Dermis blood vessel endothelial cell (primary cell): ENCODE results near the gene FZD8. TPM values are rescaled to one million over a fixed set of nuclear protein-coding genes. Genes with fewer than 3 reads are reported as not detected.

ENCODE experiments used
- DNase-seq: peaks from one replicate; pipeline ENCODE4 v3.0.0; 2010
- total RNA-seq: library from RNA; depleted of rRNA; stranded (reverse); fragments of >200 nt; gene quantifications from 2 replicates; pipeline ENCODE4 v1.2.3, GENCODE V29; 2014

Gene FZD8
- total RNA-seq, 1 donor from 2014 or later: 30.5 TPM

DNA sequence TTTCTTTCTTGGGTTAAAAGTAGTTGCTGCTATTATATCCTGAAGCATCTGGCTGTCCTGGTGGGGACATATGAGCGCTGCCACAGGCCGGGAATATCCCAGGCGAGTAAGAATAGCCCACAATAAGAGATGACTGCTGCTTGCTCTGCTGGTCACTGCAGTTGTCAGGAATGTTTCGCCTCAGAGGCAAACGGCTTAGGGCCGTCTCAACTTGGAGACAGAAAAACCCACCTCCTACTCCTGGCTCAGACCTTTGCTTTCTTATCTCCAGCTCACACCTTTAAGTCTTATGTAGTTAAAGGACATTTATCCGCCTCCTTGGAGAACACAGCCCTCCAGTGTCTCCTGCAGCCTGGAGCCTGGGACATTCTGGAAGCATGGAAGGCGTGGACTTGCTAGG, 36.9 kb downstream of the FZD8 start, which contains the start of gene GJD4:
Gene GJD4 (plus strand): TSS at position 151 of the 400 bp plus-strand sequence. CDS start 227 bp downstream, at position 378.
- no peak for DNase-seq

DNA sequence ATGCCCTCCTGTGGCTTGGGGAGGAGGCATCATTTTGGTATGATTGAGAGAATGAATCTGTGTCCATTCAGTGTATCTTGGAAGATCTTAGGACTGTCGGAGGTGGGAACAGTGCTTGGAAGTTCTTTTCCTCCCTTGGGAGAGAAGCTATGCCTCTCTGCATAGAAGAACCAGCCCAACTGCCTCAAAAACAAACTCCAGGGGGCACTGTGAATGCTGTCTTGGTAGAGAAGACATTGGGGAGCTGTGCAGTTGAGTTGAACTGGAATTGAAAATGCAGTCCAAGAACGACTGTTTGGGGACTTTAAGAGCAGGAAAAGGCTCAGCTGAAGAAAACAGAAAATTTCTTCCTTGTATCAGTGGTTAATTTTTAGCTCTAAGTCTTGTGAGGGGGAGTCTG, 41.9 kb downstream of the FZD8 start:
- peak; percentile 15 for DNase-seq

DNA sequence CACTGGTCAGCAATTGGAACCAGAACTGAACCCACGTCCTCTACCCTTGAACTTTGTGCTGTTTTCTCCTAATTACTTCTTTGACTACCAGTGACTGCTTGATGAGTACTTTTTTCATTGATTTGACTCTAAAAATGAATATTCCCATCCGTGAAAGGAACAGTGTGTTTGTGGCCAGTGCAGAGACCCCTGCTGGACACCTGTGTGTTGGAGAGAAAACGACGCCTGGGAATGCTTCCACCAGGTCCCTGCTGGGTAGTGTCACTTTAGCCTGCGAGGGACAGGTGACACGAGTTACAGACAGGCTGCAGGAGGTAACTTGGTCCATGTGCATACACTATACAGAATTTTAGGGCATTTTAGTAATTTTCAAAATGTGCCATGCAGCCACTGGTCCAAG, 43.7 kb downstream of the FZD8 start:
- DNase-seq: peak; percentile 34

DNA sequence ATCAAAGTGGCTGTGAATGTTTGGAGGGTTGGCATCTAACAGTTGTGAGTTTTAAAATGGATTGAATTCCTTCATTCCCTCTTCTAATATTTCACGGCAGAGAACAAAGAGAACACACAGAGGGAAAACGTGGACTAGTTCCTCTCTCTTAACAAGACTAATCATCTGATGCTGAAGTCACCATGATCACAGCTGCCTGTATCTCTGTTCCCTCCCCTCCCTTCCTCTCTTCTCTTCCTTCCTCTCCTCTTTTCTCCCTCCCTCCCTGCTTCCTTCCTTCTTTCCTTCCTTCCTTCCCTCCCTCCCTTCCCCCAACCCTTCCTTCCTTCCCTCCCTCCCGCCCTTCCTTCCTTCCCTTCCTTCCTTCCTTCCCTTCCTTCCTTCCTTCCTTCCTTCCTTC, 47.0 kb downstream of the FZD8 start:
- no peak for DNase-seq

DNA sequence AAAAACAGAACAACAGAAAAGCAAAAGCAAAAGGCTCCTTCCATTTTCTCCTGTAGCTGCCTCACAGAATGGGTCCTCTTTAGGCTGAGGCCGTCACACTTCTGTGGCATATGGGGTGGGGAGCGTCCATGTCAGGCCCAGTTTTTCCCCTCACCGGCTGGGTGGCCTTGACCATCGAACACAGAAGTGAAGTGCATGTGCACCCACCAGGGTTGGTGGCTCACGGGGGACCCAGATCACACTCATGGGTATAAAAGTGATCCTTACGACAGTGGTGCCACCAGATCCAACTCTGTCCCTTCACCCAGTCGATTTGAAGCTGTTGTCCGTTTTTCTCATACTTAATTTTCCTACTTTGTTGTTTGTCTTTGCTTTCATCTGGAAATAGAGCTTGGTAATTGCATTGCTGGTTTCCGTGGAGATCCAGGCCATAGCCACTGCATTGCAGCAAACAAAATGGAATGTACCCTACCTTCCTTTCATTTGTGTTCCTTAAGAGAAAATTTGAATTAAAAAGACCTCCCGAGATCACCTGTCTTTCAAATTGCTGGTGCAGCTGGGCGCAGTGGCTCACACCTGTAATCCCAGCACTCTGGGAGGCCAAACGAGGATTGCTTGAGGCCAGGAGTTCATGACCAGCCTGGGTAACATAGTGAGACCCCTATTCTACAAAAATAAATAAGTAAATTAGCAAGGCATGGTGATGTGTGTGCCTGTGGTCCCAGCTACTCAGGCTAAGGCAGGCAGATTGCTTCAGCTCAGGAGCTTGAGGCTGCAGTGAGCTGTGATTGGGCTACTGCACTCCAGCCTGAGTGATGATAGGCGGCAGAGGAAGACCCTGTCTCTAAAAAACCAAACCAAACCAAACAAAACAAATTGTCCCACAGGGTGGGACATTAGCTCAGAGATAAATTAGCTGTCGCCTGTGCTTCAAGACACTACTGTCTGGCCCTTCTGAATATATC, 47.7 kb downstream of the FZD8 start:
- no peak for DNase-seq

DNA sequence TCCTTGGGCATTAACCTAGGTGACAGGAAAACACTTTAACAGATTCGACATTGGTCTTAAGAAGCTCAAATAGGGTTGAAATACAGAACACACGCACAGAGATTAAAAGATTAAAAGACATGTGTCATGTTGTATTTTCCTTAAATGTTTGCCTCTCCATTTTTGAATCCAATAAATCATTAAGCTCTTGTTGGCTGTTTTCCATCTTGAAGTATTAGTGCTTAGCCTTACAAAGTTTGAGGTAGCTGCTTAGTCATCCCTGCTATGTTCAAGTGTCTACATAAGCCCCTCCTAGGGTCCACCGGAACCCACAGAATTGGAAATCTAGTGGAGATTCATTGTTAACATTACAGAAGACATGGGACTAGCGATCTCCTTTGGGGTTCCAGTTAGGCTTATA, 49.7 kb downstream of the FZD8 start:
- no peak for DNase-seq

DNA sequence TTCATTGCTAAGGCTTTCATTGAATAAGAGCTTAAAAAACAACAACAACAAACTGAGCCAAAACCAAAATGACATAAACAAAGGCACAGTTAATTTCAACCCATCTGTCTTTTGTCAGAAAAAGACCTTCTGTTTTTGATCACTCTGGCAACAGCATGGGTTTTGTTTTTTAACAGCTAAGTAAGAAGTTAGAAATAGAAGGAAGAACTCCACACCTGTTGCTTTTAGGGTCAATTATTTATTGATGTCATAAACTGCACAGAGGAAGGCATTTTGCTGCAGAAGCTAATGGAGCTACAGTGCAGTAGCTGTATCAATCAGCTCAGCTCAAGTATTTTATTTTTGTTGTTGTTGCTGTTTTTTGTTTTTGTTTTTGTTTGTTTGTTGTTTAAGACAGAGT, 53.3 kb downstream of the FZD8 start:
- no peak for DNase-seq

Other genes with a start within 250 kb of the FZD8 start
- gene GJD4, start 37.0 kb downstream of the FZD8 start, total RNA-seq: not detected in 2 replicates